Mesenchymal stem cell (in vitro differentiated cells and primary cell): ENCODE data around the gene JDP2.

Experiments
- DNase-seq: peaks from one replicate; pipeline ENCODE4 v3.0.0-alpha.2; 2013
- H2AFZ ChIP-seq: one replicate; pipeline ENCODE4 v1.6.1; 2013; ENCODE audit warnings: low read depth, mild to moderate bottlenecking, control low read depth, inconsistent platforms, low read length, moderate library complexity
- H2AK5ac ChIP-seq: 2 replicates; pipeline ENCODE4 v1.6.1; 2013; ENCODE audit warnings: low read length, moderate library complexity, mild to moderate bottlenecking, inconsistent platforms; ENCODE audit not compliant: severe bottlenecking
- H2BK120ac ChIP-seq: one replicate; pipeline ENCODE4 v1.6.1; 2013; ENCODE audit warnings: low read depth, mild to moderate bottlenecking, inconsistent platforms, low read length, moderate library complexity
- H2BK12ac ChIP-seq, 2 experiments: one replicate each; pipeline ENCODE4 v1.6.1; 2013; ENCODE audit warnings: inconsistent platforms in 2 of 2, low read length in 2 of 2, mild to moderate bottlenecking in 2 of 2, moderate library complexity in 2 of 2, control low read depth in 1 of 2
- H2BK15ac ChIP-seq: one replicate; pipeline ENCODE4 v1.6.1; 2013; ENCODE audit warnings: mild to moderate bottlenecking, low read depth, inconsistent platforms; ENCODE audit not compliant: poor library complexity, severe bottlenecking
- H2BK5ac ChIP-seq: 2 replicates; pipeline ENCODE4 v1.6.1; 2013; ENCODE audit warnings: low read depth, mild to moderate bottlenecking, low read length, control low read depth, inconsistent platforms; ENCODE audit not compliant: poor library complexity, severe bottlenecking
- H3K14ac ChIP-seq, 2 experiments: one replicate each; pipeline ENCODE4 v1.6.1; 2013; ENCODE audit warnings: inconsistent platforms in 2 of 2, low read length in 2 of 2, control low read depth in 1 of 2, mild to moderate bottlenecking in 1 of 2, moderate library complexity in 1 of 2
- H3K18ac ChIP-seq, 2 experiments: one replicate each; pipeline ENCODE4 v1.6.1; 2013; ENCODE audit warnings: inconsistent platforms in 2 of 2, low read length in 2 of 2, control low read depth in 1 of 2, low read depth in 1 of 2, mild to moderate bottlenecking in 1 of 2
- H3K23ac ChIP-seq, 2 experiments: one replicate each; pipeline ENCODE4 v1.6.1; 2013; ENCODE audit warnings: inconsistent platforms in 2 of 2, low read length in 2 of 2, mild to moderate bottlenecking in 2 of 2, moderate library complexity in 2 of 2, control low read depth in 1 of 2
- H3K27ac ChIP-seq: 2 replicates; pipeline ENCODE4 v1.5.1; 2013; ENCODE audit warnings: mild to moderate bottlenecking, moderate library complexity, low read length, control low read depth, inconsistent platforms; ENCODE audit not compliant: poor library complexity, severe bottlenecking
- H3K27me3 ChIP-seq, 2 experiments: 2 replicates each; pipeline versions ENCODE4 v1.6.1 to v1.7.0; 2013; ENCODE audit warnings: low read length in 2 of 2, mild to moderate bottlenecking in 2 of 2, moderate library complexity in 2 of 2, control low read depth in 1 of 2, inconsistent platforms in 1 of 2; ENCODE audit not compliant: control insufficient read depth in 1 of 2, insufficient read depth in 1 of 2
- H3K36me3 ChIP-seq, 2 experiments: 2 replicates each; pipeline versions ENCODE4 v1.6.1 to v1.7.0; 2013; ENCODE audit warnings: low read length in 2 of 2, control low read depth in 1 of 2, inconsistent platforms in 1 of 2, low read depth in 1 of 2, mild to moderate bottlenecking in 1 of 2; ENCODE audit not compliant: insufficient read depth in 2 of 2, control insufficient read depth in 1 of 2
- H3K4ac ChIP-seq, 2 experiments: one replicate each; pipeline ENCODE4 v1.6.1; 2013; ENCODE audit warnings: inconsistent platforms in 2 of 2, low read length in 2 of 2, mild to moderate bottlenecking in 2 of 2, moderate library complexity in 2 of 2, control low read depth in 1 of 2, low read depth in 1 of 2
- H3K4me1 ChIP-seq: 2 replicates; pipeline ENCODE4 v1.6.1; 2013; ENCODE audit warnings: low read depth, low read length, control low read depth; ENCODE audit not compliant: control insufficient read depth, insufficient read depth
- H3K4me2 ChIP-seq: 2 replicates; pipeline ENCODE4 v1.6.1; 2013; ENCODE audit warnings: low read length, mild to moderate bottlenecking, inconsistent platforms; ENCODE audit not compliant: poor library complexity, severe bottlenecking
- H3K4me3 ChIP-seq, 2 experiments: 2 replicates each; pipeline versions ENCODE4 v1.5.1 to v1.7.0; 2013; ENCODE audit warnings: low read length in 2 of 2, mild to moderate bottlenecking in 2 of 2, control low read depth in 1 of 2, low read depth in 1 of 2; ENCODE audit not compliant: insufficient read depth in 1 of 2
- H3K79me1 ChIP-seq: replicated peaks from 2 replicates; pipeline ENCODE4 v1.6.1; 2013; ENCODE audit warnings: mild to moderate bottlenecking, control low read depth, low read length, inconsistent platforms; ENCODE audit not compliant: poor library complexity, severe bottlenecking
- H3K9ac ChIP-seq: 2 replicates; pipeline ENCODE4 v1.7.0; 2013; ENCODE audit warnings: mild to moderate bottlenecking, low read length, moderate library complexity
- H3K9me3 ChIP-seq: 2 replicates; pipeline ENCODE4 v1.7.0; 2013; ENCODE audit warnings: mild to moderate bottlenecking, low read length; ENCODE audit not compliant: control insufficient read depth
- H4K8ac ChIP-seq: one replicate; pipeline ENCODE4 v1.6.1; 2013; ENCODE audit warnings: inconsistent platforms, mild to moderate bottlenecking, low read length, moderate library complexity
- H4K91ac ChIP-seq: one replicate; pipeline ENCODE4 v1.6.1; 2013; ENCODE audit warnings: mild to moderate bottlenecking, low read length, inconsistent platforms
- WGBS: methylation state at CpG from one replicate; pipeline ENCODE4 v1.1.7; 2013; ENCODE audit warnings: mixed read lengths; 5-methylcytosine and 5-hydroxymethylcytosine counted together

JDP2 gene

DNA sequence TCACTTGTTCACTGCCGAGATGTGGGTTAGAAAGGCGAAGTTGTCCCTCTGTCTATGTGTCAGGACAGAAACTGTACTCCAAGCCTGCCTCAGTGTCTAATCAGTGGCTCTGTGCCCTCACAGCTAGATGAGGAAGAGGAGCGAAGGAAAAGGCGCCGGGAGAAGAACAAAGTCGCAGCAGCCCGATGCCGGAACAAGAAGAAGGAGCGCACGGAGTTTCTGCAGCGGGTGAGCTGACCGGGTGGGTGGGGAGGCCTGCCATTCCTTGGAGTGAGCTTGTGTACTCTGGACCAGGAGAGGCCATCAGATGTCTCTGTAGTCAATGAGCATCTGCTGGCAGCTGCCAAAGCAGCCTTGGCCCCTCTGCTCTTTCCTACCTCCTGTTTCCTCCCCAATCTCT, 33.5 kb downstream of the JDP2 start:
- H2AFZ ChIP-seq, result no peak overlapping the region
- no peak overlapping the region for H2AK5ac ChIP-seq
- H3K14ac ChIP-seq, result no peak overlapping the region
- no peak overlapping the region for H2BK12ac ChIP-seq
- H3K79me1 ChIP-seq, result peaks cover 19% of the 10 kb centered on the region
- H3K36me3 ChIP-seq, result peaks cover 24 to 45% of the 10 kb centered on the region in 2 experiments
- no peak overlapping the region for H3K27ac ChIP-seq
- peaks cover 23% of the 10 kb centered on the region for H3K4me1 ChIP-seq
- no peak overlapping the region for H4K91ac ChIP-seq
- WGBS, result 98% methylated on average over 12 of the region's 12 CpGs
- no peaks in the 10 kb centered on the region for H3K9me3 ChIP-seq
- no peak overlapping the region for H3K18ac ChIP-seq
- no peak overlapping the region for H2BK5ac ChIP-seq
- H3K4me2 ChIP-seq, result no peak overlapping the region
- DNase-seq, result no peak
- H3K4me3 ChIP-seq, result no peak overlapping the region
- H3K27me3 ChIP-seq, result no peaks in the 10 kb centered on the region
- no peak overlapping the region for H2BK120ac ChIP-seq
- H2BK15ac ChIP-seq, result no peak overlapping the region
- H3K23ac ChIP-seq, result no peak overlapping the region
- H3K9ac ChIP-seq, result no peak overlapping the region
- H4K8ac ChIP-seq, result no peak overlapping the region
- H3K4ac ChIP-seq, result no peak overlapping the region

- no peak overlapping the region for H2BK15ac ChIP-seq
- no peak overlapping the region for H3K14ac ChIP-seq
- H3K36me3 ChIP-seq, result peaks cover 24 to 45% of the 10 kb centered on the region in 2 experiments
- no peak overlapping the region for H3K9ac ChIP-seq
- H3K9me3 ChIP-seq, result no peaks in the 10 kb centered on the region
- no peak overlapping the region for H2AK5ac ChIP-seq
- H3K23ac ChIP-seq, result no peak overlapping the region
- no peak overlapping the region for H3K4ac ChIP-seq
- peaks cover 17% of the 10 kb centered on the region for H3K4me1 ChIP-seq
- no peak overlapping the region for H2BK12ac ChIP-seq
- 100% methylated on average over 1 of the region's 2 CpGs for WGBS
- no peak overlapping the region for H2AFZ ChIP-seq
- H3K79me1 ChIP-seq, result peaks cover 18% of the 10 kb centered on the region
- H3K27me3 ChIP-seq, result no peaks in the 10 kb centered on the region
- no peak overlapping the region for H3K4me3 ChIP-seq
- H4K8ac ChIP-seq, result no peak overlapping the region
- no peak overlapping the region for H4K91ac ChIP-seq
- no peak overlapping the region for H3K4me2 ChIP-seq
- no peak overlapping the region for H2BK120ac ChIP-seq
- H3K27ac ChIP-seq, result no peak overlapping the region
- H3K18ac ChIP-seq, result no peak overlapping the region
- H2BK5ac ChIP-seq, result no peak overlapping the region
- DNase-seq, result no peak
Measured at GRCh38 chr14:75461755-75462349, 34.0 kb downstream of the JDP2 start.

DNA sequence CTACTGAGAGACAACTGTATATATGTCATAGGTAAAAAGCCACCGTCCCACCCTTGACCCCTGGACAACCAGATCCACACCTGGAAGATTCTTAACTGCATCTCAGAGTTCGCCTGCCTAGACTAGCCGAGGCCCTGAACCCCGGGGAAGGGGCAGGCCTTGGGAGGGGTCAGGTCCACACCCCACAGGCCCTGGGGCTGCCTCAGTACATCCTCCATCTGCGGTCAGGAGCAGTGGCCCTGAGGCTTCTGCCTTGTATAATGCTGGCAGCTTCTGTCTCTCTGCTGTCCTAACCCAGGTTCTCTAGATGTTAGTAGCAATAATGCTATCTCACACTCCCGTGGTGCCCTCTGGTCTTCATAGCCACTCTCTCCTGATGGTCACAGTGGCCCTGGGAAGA, 36.8 kb downstream of the JDP2 start:
- Histone ChIP-seq H3K36me3 (peaks cover 27 to 54% of the 10 kb centered on the region in 2 experiments), H2AFZ (no peak overlapping the region), H3K4me2 (no peak overlapping the region), H3K18ac (no peak overlapping the region), H3K9me3 (no peaks in the 10 kb centered on the region), H3K23ac (no peak overlapping the region), H4K8ac (no peak overlapping the region), H3K27me3 (no peaks in the 10 kb centered on the region), H3K4ac (no peak overlapping the region), H2AK5ac (no peak overlapping the region), H2BK12ac (no peak overlapping the region), H3K27ac (no peak overlapping the region), H2BK15ac (no peak overlapping the region), H4K91ac (no peak overlapping the region), H2BK120ac (no peak overlapping the region), H3K79me1 (peaks cover 7% of the 10 kb centered on the region), H3K14ac (no peak overlapping the region), H2BK5ac (no peak overlapping the region), H3K9ac (no peak overlapping the region), H3K4me1 (peaks cover 5% of the 10 kb centered on the region), H3K4me3 (no peak overlapping the region)
- 96% methylated on average over 6 of the region's 6 CpGs for WGBS
- no peak for DNase-seq

GRCh38 chr14:75467763-75468162, 39.9 kb downstream of the JDP2 start:
- Histone ChIP-seq H3K9ac (no peak overlapping the region), H4K91ac (no peak overlapping the region), H2AFZ (no peak overlapping the region), H2BK12ac (no peak overlapping the region), H2BK15ac (no peak overlapping the region), H3K4me3 (no peak overlapping the region), H4K8ac (no peak overlapping the region), H3K79me1 (peaks cover 4% of the 10 kb centered on the region), H3K23ac (no peak overlapping the region), H3K4me1 (peaks cover 5% of the 10 kb centered on the region), H2BK5ac (no peak overlapping the region), H3K27ac (no peak overlapping the region), H3K36me3 (peaks cover 40 to 59% of the 10 kb centered on the region in 2 experiments), H2BK120ac (no peak overlapping the region), H3K4me2 (no peak overlapping the region), H3K18ac (no peak overlapping the region), H3K14ac (no peak overlapping the region), H3K9me3 (no peaks in the 10 kb centered on the region), H3K4ac (no peak overlapping the region), H2AK5ac (no peak overlapping the region), H3K27me3 (no peaks in the 10 kb centered on the region)
- no peak for DNase-seq
- 97% methylated on average over 11 of the region's 11 CpGs for WGBS
